ENCODE measurements around the gene TNFRSF21. TPM values are rescaled to one million over a fixed set of nuclear protein-coding genes. Genes with fewer than 3 reads are reported as not detected.

Gene TNFRSF21
- total and polyA plus RNA-seq, 7 experiments from 2014 or later, result 0.27 to 2.4 (median 0.44) TPM; not detected in 2

GRCh38 chr6:47268572-47269187 lies 41.0 kb downstream of the TNFRSF21 start:
- no peak overlapping the region for H3K4me3 ChIP-seq (ENCODE audit: low read length)
- ChIA-PET CTCF (no interaction called here), POLR2A (no interaction called here)
- H3K27ac Mint-ChIP-seq, result no peak overlapping the region
- DNase-seq (no peak), ATAC-seq (no peak)
- no peak overlapping the region for H3K27ac ChIP-seq (ENCODE audit: low read depth, low read length)
- H3K36me3 Mint-ChIP-seq, result no peaks in the 10 kb centered on the region
- intact Hi-C loops (cut with micrococcal nuclease), result no loop called here
- H3K27me3 ChIP-seq (ENCODE audit: control insufficient read depth in 2 of 2, insufficient read depth in 2 of 2, low read length in 2 of 2), result no peaks in the 10 kb centered on the region
- H3K4me1 Mint-ChIP-seq, result no peaks in the 10 kb centered on the region
- peaks cover 0 to 8% (median 0%) of the 10 kb centered on the region in 11 donors for H3K9me3 Mint-ChIP-seq
- H3K9me3 ChIP-seq (ENCODE audit: control insufficient read depth in 2 of 3, low read length in 3 of 3), result no peaks in the 10 kb centered on the region
- H3K27me3 Mint-ChIP-seq, result peaks cover 0 to 13% (median 8%) of the 10 kb centered on the region in 5 donors
- no peak overlapping the region for H3K4me3 Mint-ChIP-seq
- no peaks in the 10 kb centered on the region for H3K36me3 ChIP-seq (ENCODE audit: control insufficient read depth in 2 of 3, insufficient read depth in 3 of 3, low read length in 3 of 3)
- no peaks in the 10 kb centered on the region for H3K4me1 ChIP-seq (ENCODE audit: control insufficient read depth in 2 of 2, insufficient read depth in 2 of 2, low read length in 2 of 2)

DNA sequence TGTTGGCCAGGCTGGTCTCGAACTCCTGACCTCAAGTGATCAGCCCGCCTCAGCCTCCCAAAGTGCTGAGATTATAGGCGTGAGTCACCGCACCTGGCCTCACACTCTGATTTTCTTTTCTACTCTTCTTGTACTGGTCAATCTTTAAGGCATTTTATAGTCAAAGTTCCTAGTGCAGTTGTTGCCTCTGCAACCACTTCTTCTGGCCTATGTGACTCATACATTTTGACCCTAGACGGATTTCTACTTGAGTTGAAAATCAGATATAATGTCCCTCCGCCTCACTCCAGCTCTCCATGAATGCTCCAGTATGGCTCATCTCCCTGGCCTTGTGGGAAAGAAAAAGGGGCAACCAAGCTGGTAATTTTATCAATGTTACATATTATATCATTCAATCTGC lies 42.4 kb downstream of the TNFRSF21 start:
- Histone ChIP-seq H3K36me3 (ENCODE audit: control insufficient read depth in 2 of 3, insufficient read depth in 3 of 3, low read length in 3 of 3) (no peaks in the 10 kb centered on the region), H3K9me3 (ENCODE audit: control insufficient read depth in 2 of 3, low read length in 3 of 3) (no peaks in the 10 kb centered on the region), H3K27ac (ENCODE audit: low read depth, low read length) (no peak overlapping the region), H3K4me3 (ENCODE audit: low read length) (no peak overlapping the region), H3K27me3 (ENCODE audit: control insufficient read depth in 2 of 2, insufficient read depth in 2 of 2, low read length in 2 of 2) (no peaks in the 10 kb centered on the region), H3K4me1 (ENCODE audit: control insufficient read depth in 2 of 2, insufficient read depth in 2 of 2, low read length in 2 of 2) (no peaks in the 10 kb centered on the region)
- Mint-ChIP-seq H3K27ac (no peak overlapping the region), H3K9me3 (peaks cover 0 to 5% (median 0%) of the 10 kb centered on the region in 11 donors), H3K36me3 (no peaks in the 10 kb centered on the region), H3K4me3 (no peak overlapping the region), H3K4me1 (no peaks in the 10 kb centered on the region), H3K27me3 (peaks cover 0 to 13% (median 8%) of the 10 kb centered on the region in 5 donors)
- ChIA-PET CTCF (no interaction called here), POLR2A (no interaction called here)
- DNase-seq (no peak), ATAC-seq (no peak)
- intact Hi-C loops (cut with micrococcal nuclease), result no loop called here

DNA sequence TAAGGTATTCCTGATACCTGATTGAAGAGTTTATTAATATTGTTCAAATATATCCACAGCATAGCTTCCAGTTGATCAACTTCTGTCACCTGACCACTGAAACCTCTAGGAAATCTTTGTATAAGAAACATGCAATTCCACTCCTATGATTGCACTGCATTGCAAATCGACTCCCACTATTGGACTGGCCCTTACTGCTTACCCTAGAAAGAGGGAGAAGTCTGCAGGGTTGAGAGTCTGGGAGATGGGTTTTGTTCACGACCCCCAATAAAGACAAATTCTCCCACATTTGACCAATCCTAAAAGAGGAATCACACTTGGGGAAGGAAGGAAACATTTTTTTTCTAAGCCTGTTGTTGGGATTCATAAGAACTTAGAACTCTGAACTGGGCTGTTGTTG lies 43.7 kb downstream of the TNFRSF21 start:
- H3K4me1 Mint-ChIP-seq, result no peaks in the 10 kb centered on the region
- Histone ChIP-seq H3K27ac (ENCODE audit: low read depth, low read length) (no peak overlapping the region), H3K9me3 (ENCODE audit: control insufficient read depth in 2 of 3, low read length in 3 of 3) (no peaks in the 10 kb centered on the region), H3K4me1 (ENCODE audit: control insufficient read depth in 2 of 2, insufficient read depth in 2 of 2, low read length in 2 of 2) (no peaks in the 10 kb centered on the region), H3K4me3 (ENCODE audit: low read length) (no peak overlapping the region), H3K27me3 (ENCODE audit: control insufficient read depth in 2 of 2, insufficient read depth in 2 of 2, low read length in 2 of 2) (no peaks in the 10 kb centered on the region), H3K36me3 (ENCODE audit: control insufficient read depth in 2 of 3, insufficient read depth in 3 of 3, low read length in 3 of 3) (no peaks in the 10 kb centered on the region)
- H3K4me3 Mint-ChIP-seq, result no peak overlapping the region
- H3K9me3 Mint-ChIP-seq, result no peaks in the 10 kb centered on the region
- CTCF ChIA-PET, result no interaction called here
- ATAC-seq, result no peak
- intact Hi-C loops (cut with micrococcal nuclease), result no loop called here
- no peak for DNase-seq
- H3K27ac Mint-ChIP-seq, result no peak overlapping the region
- POLR2A ChIA-PET, result no interaction called here
- H3K36me3 Mint-ChIP-seq, result no peaks in the 10 kb centered on the region
- H3K27me3 Mint-ChIP-seq, result peaks cover 0 to 13% (median 7%) of the 10 kb centered on the region in 5 donors

- H3K36me3 ChIP-seq (ENCODE audit: control insufficient read depth in 2 of 3, insufficient read depth in 3 of 3, low read length in 3 of 3), result no peaks in the 10 kb centered on the region
- ATAC-seq (no peak), DNase-seq (no peak)
- H3K4me1 ChIP-seq (ENCODE audit: control insufficient read depth in 2 of 2, insufficient read depth in 2 of 2, low read length in 2 of 2), result no peaks in the 10 kb centered on the region
- intact Hi-C loops (cut with micrococcal nuclease), result no loop called here
- CTCF ChIA-PET, result no interaction called here
- H3K4me3 ChIP-seq (ENCODE audit: low read length), result no peak overlapping the region
- POLR2A ChIA-PET, result no interaction called here
- Mint-ChIP-seq H3K27me3 (peaks cover 0 to 13% (median 7%) of the 10 kb centered on the region in 5 donors), H3K27ac (no peak overlapping the region), H3K4me3 (no peak overlapping the region), H3K36me3 (no peaks in the 10 kb centered on the region), H3K9me3 (no peaks in the 10 kb centered on the region), H3K4me1 (no peaks in the 10 kb centered on the region)
- no peaks in the 10 kb centered on the region for H3K9me3 ChIP-seq (ENCODE audit: control insufficient read depth in 2 of 3, low read length in 3 of 3)
- H3K27ac ChIP-seq (ENCODE audit: low read depth, low read length), result no peak overlapping the region
- H3K27me3 ChIP-seq (ENCODE audit: control insufficient read depth in 2 of 2, insufficient read depth in 2 of 2, low read length in 2 of 2), result no peaks in the 10 kb centered on the region
Observed at GRCh38 chr6:47264775-47265184, 44.9 kb downstream of the TNFRSF21 start.

DNA sequence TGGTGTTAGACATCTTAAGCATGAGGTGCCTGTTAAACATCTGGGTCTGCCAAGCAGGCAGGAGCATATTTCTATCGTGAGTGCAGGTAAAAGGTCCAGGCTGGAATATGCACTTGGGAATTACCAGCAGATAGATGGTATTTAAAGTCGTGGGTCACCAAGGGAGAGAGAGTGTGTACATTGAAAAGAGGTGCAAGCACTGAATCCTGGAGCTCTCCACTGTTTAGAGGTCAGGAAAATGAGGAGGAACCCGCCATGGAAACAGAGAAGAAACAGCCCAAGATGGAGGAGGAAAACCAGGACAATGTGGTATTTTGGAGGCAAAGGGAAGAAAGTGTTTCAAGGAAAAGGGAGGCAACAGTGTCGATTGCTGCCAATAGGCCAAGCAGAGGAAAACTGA lies 46.4 kb downstream of the TNFRSF21 start:
- Mint-ChIP-seq H3K4me3 (no peak overlapping the region), H3K27me3 (peaks cover 0 to 5% (median 0%) of the 10 kb centered on the region in 5 donors), H3K36me3 (no peaks in the 10 kb centered on the region), H3K4me1 (no peaks in the 10 kb centered on the region), H3K27ac (no peak overlapping the region), H3K9me3 (no peaks in the 10 kb centered on the region)
- DNase-seq, result no peak
- ATAC-seq, result no peak
- no peak overlapping the region for H3K4me3 ChIP-seq (ENCODE audit: low read length)
- ChIA-PET CTCF (no interaction called here), POLR2A (no interaction called here)
- no peaks in the 10 kb centered on the region for H3K36me3 ChIP-seq (ENCODE audit: control insufficient read depth in 2 of 3, insufficient read depth in 3 of 3, low read length in 3 of 3)
- no peaks in the 10 kb centered on the region for H3K27me3 ChIP-seq (ENCODE audit: control insufficient read depth in 2 of 2, insufficient read depth in 2 of 2, low read length in 2 of 2)
- H3K9me3 ChIP-seq (ENCODE audit: control insufficient read depth in 2 of 3, low read length in 3 of 3), result no peaks in the 10 kb centered on the region
- H3K4me1 ChIP-seq (ENCODE audit: control insufficient read depth in 2 of 2, insufficient read depth in 2 of 2, low read length in 2 of 2), result no peaks in the 10 kb centered on the region
- intact Hi-C loops (cut with micrococcal nuclease), result no loop called here
- H3K27ac ChIP-seq (ENCODE audit: low read depth, low read length), result no peak overlapping the region

DNA sequence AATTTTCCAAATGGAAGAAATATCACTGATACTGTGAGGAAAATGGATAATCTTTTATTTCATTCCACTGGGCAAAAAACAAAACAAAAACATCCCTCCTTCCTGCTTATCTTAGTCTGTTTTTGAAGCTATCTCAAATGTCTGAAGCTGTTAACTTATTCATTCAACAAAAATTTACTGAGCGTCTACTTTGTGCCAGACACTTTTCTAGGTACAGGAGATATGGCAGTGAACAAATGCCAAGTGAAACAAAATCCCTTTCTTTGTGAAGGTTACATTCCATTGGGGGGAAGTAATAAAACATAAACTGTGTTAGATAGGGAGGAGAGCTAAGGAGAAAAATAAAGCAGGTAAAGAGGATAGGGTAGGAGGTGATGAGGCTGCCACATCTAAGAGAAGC lies 47.5 kb downstream of the TNFRSF21 start:
- ChIA-PET CTCF (no interaction called here), POLR2A (no interaction called here)
- Mint-ChIP-seq H3K9me3 (no peaks in the 10 kb centered on the region), H3K27ac (no peak overlapping the region), H3K4me3 (no peak overlapping the region), H3K36me3 (no peaks in the 10 kb centered on the region), H3K27me3 (peaks cover 0 to 6% (median 5%) of the 10 kb centered on the region in 5 donors), H3K4me1 (no peaks in the 10 kb centered on the region)
- H3K4me1 ChIP-seq (ENCODE audit: control insufficient read depth in 2 of 2, insufficient read depth in 2 of 2, low read length in 2 of 2), result no peaks in the 10 kb centered on the region
- H3K36me3 ChIP-seq (ENCODE audit: control insufficient read depth in 2 of 3, insufficient read depth in 3 of 3, low read length in 3 of 3), result no peaks in the 10 kb centered on the region
- H3K9me3 ChIP-seq (ENCODE audit: control insufficient read depth in 2 of 3, low read length in 3 of 3), result no peaks in the 10 kb centered on the region
- H3K27me3 ChIP-seq (ENCODE audit: control insufficient read depth in 2 of 2, insufficient read depth in 2 of 2, low read length in 2 of 2), result no peaks in the 10 kb centered on the region
- H3K27ac ChIP-seq (ENCODE audit: low read depth, low read length), result no peak overlapping the region
- no peak for ATAC-seq
- H3K4me3 ChIP-seq (ENCODE audit: low read length), result no peak overlapping the region
- DNase-seq, result no peak
- intact Hi-C loops (cut with micrococcal nuclease), result no loop called here

GRCh38 chr6:47261191-47261590 lies 48.5 kb downstream of the TNFRSF21 start:
- POLR2A ChIA-PET, result no interaction called here
- CTCF ChIA-PET, result no interaction called here
- H3K27ac ChIP-seq (ENCODE audit: low read depth, low read length), result no peak overlapping the region
- no peaks in the 10 kb centered on the region for H3K27me3 ChIP-seq (ENCODE audit: control insufficient read depth in 2 of 2, insufficient read depth in 2 of 2, low read length in 2 of 2)
- H3K9me3 ChIP-seq (ENCODE audit: control insufficient read depth in 2 of 3, low read length in 3 of 3), result no peaks in the 10 kb centered on the region
- peak overlapping the region in 1 of 9 donors; percentile 15 for H3K27ac Mint-ChIP-seq
- H3K27me3 Mint-ChIP-seq, result peaks cover 0 to 7% (median 5%) of the 10 kb centered on the region in 5 donors
- no peaks in the 10 kb centered on the region for H3K4me1 Mint-ChIP-seq
- H3K4me3 Mint-ChIP-seq, result no peak overlapping the region
- H3K4me1 ChIP-seq (ENCODE audit: control insufficient read depth in 2 of 2, insufficient read depth in 2 of 2, low read length in 2 of 2), result no peaks in the 10 kb centered on the region
- no peak for DNase-seq
- ATAC-seq, result no peak
- intact Hi-C loops (cut with micrococcal nuclease), result no loop called here
- no peak overlapping the region for H3K4me3 ChIP-seq (ENCODE audit: low read length)
- H3K36me3 Mint-ChIP-seq, result no peaks in the 10 kb centered on the region
- no peaks in the 10 kb centered on the region for H3K9me3 Mint-ChIP-seq
- no peaks in the 10 kb centered on the region for H3K36me3 ChIP-seq (ENCODE audit: control insufficient read depth in 2 of 3, insufficient read depth in 3 of 3, low read length in 3 of 3)
